ENCODE data around the gene CDH23. TPM values are rescaled to one million over a fixed set of nuclear protein-coding genes. Genes with fewer than 3 reads are reported as not detected.

CDH23 gene
- total RNA-seq, 1 experiment from 2014 or later, result not detected

- Histone ChIP-seq H4K20me1 (ENCODE audit: low read length) (no peaks in the 10 kb centered on the region), H2AFZ (ENCODE audit: low read length) (no peak overlapping the region), H3K9me2 (replicated peaks; ENCODE audit: low read length) (no peaks in the 10 kb centered on the region), H3F3A (ENCODE audit: low read length, unreplicated experiment) (no peaks in the 10 kb centered on the region), H3K27me3 (ENCODE audit: low read length) (no peaks in the 10 kb centered on the region), H3K4me2 (ENCODE audit: low read length) (no peak overlapping the region), H3K4me3 (ENCODE audit: low read length) (no peak overlapping the region), H3K4me1 (ENCODE audit: insufficient read depth, low read length) (no peaks in the 10 kb centered on the region), H3K27ac (ENCODE audit: low read length) (no peak overlapping the region), H3K79me2 (ENCODE audit: low read length) (no peaks in the 10 kb centered on the region), H3K9ac (ENCODE audit: low read length) (no peak overlapping the region), H3K36me3 (ENCODE audit: low read depth, low read length) (no peaks in the 10 kb centered on the region), H3K9me3 (ENCODE audit: low read length) (no peaks in the 10 kb centered on the region)
- CTCF ChIA-PET, result no interaction called here
- TF ChIP-seq EZH2 (IDR thresholded peaks at IDR 0.05; ENCODE audit: low read length, unreplicated experiment) (no peak), EZH2phosphoT487 (IDR thresholded peaks at IDR 0.05; ENCODE audit: borderline replicate concordance, low read length) (no peak), CTCF (conservative IDR thresholded peaks at IDR 0.05; ENCODE audit: low read depth, low read length) (no peak)
- POLR2A ChIA-PET (ENCODE audit: unreplicated experiment), result no interaction called here
- intact Hi-C loops (cut with micrococcal nuclease), result no loop called here
- no peak for ATAC-seq
- DNase-seq, result no peak
- BruUV-seq (replicated peaks), result no TSS peak
Observed at GRCh38 chr10:71419750-71420149, 23.0 kb downstream of the CDH23 start.

GRCh38 chr10:71421075-71421434, 24.3 kb downstream of the CDH23 start:
- no peak for TF ChIP-seq CTCF (conservative IDR thresholded peaks at IDR 0.05; ENCODE audit: low read depth, low read length)
- no peak overlapping the region for H3K9ac ChIP-seq (ENCODE audit: low read length)
- ATAC-seq, result no peak
- intact Hi-C loops (cut with micrococcal nuclease), result no loop called here
- H3K27ac ChIP-seq (ENCODE audit: low read length), result no peak overlapping the region
- no peaks in the 10 kb centered on the region for H3F3A ChIP-seq (ENCODE audit: low read length, unreplicated experiment)
- no peaks in the 10 kb centered on the region for H3K4me1 ChIP-seq (ENCODE audit: insufficient read depth, low read length)
- H3K9me2 ChIP-seq (replicated peaks; ENCODE audit: low read length), result no peaks in the 10 kb centered on the region
- H3K27me3 ChIP-seq (ENCODE audit: low read length), result no peaks in the 10 kb centered on the region
- H3K79me2 ChIP-seq (ENCODE audit: low read length), result no peaks in the 10 kb centered on the region
- CTCF ChIA-PET, result no interaction called here
- H3K36me3 ChIP-seq (ENCODE audit: low read depth, low read length), result no peaks in the 10 kb centered on the region
- POLR2A ChIA-PET (ENCODE audit: unreplicated experiment), result no interaction called here
- no peak overlapping the region for H2AFZ ChIP-seq (ENCODE audit: low read length)
- no peaks in the 10 kb centered on the region for H3K9me3 ChIP-seq (ENCODE audit: low read length)
- no peaks in the 10 kb centered on the region for H4K20me1 ChIP-seq (ENCODE audit: low read length)
- H3K4me3 ChIP-seq (ENCODE audit: low read length), result no peak overlapping the region
- H3K4me2 ChIP-seq (ENCODE audit: low read length), result no peak overlapping the region
- DNase-seq, result no peak
- BruUV-seq (replicated peaks), result no TSS peak

GRCh38 chr10:71423250-71423649, 26.5 kb downstream of the CDH23 start:
- CTCF ChIA-PET, result no interaction called here
- TF ChIP-seq EZH2phosphoT487 (IDR thresholded peaks at IDR 0.05; ENCODE audit: borderline replicate concordance, low read length) (no peak), CTCF (conservative IDR thresholded peaks at IDR 0.05; ENCODE audit: low read depth, low read length) (no peak), EZH2 (IDR thresholded peaks at IDR 0.05; ENCODE audit: low read length, unreplicated experiment) (no peak)

More at GRCh38 chr10:71423250-71423649, 26.5 kb downstream of the CDH23 start:
- Histone ChIP-seq H4K20me1 (ENCODE audit: low read length) (no peaks in the 10 kb centered on the region), H3K27me3 (ENCODE audit: low read length) (no peaks in the 10 kb centered on the region), H3K9ac (ENCODE audit: low read length) (no peak overlapping the region), H3K79me2 (ENCODE audit: low read length) (no peaks in the 10 kb centered on the region), H3K27ac (ENCODE audit: low read length) (no peak overlapping the region), H3F3A (ENCODE audit: low read length, unreplicated experiment) (no peaks in the 10 kb centered on the region), H3K4me3 (ENCODE audit: low read length) (no peak overlapping the region), H3K9me3 (ENCODE audit: low read length) (no peaks in the 10 kb centered on the region), H3K4me2 (ENCODE audit: low read length) (no peak overlapping the region), H3K9me2 (replicated peaks; ENCODE audit: low read length) (no peaks in the 10 kb centered on the region), H3K4me1 (ENCODE audit: insufficient read depth, low read length) (no peaks in the 10 kb centered on the region), H2AFZ (ENCODE audit: low read length) (no peak overlapping the region), H3K36me3 (ENCODE audit: low read depth, low read length) (no peaks in the 10 kb centered on the region)
- BruUV-seq (replicated peaks), result no TSS peak
- ATAC-seq (no peak), DNase-seq (no peak)
- POLR2A ChIA-PET (ENCODE audit: unreplicated experiment), result no interaction called here
- intact Hi-C loops (cut with micrococcal nuclease), result no loop called here
